Spleen (tissue), 11 donors: ENCODE results near the gene SLCO2A1. TPM values are rescaled to one million over a fixed set of nuclear protein-coding genes. Genes with fewer than 3 reads are reported as not detected.

Experiments used
- DNase-seq: peaks from one replicate; pipeline ENCODE4 v3.0.0-alpha.2; 2020
- H3K27ac ChIP-seq, 8 donors: fragments of 200-600 bp; sonication (generic) in 7 of 8; 1 replicate in 4 of 8; 2 replicates in 4 of 8; pipeline versions ENCODE4 v1.5.0 to v1.8.0; 2016 to 2021; ENCODE audit warnings: inconsistent platforms in 4 of 8, mild to moderate bottlenecking in 4 of 8, moderate library complexity in 1 of 8
- H3K27me3 ChIP-seq, 7 donors: fragments of 200-600 bp; sonication (generic) in 6 of 7; replicated peaks in 1 of 7; 1 replicate in 4 of 7; 2 replicates in 3 of 7; pipeline versions ENCODE4 v1.5.0 to v1.8.0; 2016 to 2021; ENCODE audit warnings: inconsistent platforms in 3 of 7, mild to moderate bottlenecking in 1 of 7
- H3K36me3 ChIP-seq, 6 donors: fragments of 200-600 bp; sonication (generic) in 5 of 6; 1 replicate in 4 of 6; 2 replicates in 2 of 6; pipeline versions ENCODE4 v1.5.0 to v1.8.0; 2016 to 2021; ENCODE audit warnings: inconsistent platforms in 2 of 6
- H3K4me1 ChIP-seq, 6 donors: fragments of 200-600 bp; sonication (generic) in 5 of 6; 1 replicate in 3 of 6; 2 replicates in 3 of 6; pipeline versions ENCODE4 v1.5.0 to v1.8.0; 2016 to 2021; ENCODE audit warnings: inconsistent platforms in 3 of 6
- H3K4me3 ChIP-seq, 8 donors: fragments of 200-600 bp; sonication (generic) in 7 of 8; 1 replicate in 4 of 8; 2 replicates in 4 of 8; pipeline versions ENCODE4 v1.5.0 to v1.8.0; 2016 to 2021; ENCODE audit warnings: inconsistent platforms in 4 of 8, mild to moderate bottlenecking in 4 of 8, moderate library complexity in 2 of 8
- H3K9me3 ChIP-seq, 8 donors: fragments of 200-600 bp; sonication (generic) in 7 of 8; 1 replicate in 4 of 8; 2 replicates in 4 of 8; pipeline versions ENCODE4 v1.5.0 to v1.8.0; 2016 to 2021; ENCODE audit warnings: inconsistent platforms in 4 of 8
- POLR2A ChIP-seq, 3 donors: fragments of 450-650 bp; IDR thresholded peaks; one replicate each; pipeline ENCODE4 v1.5.1; 2017; ENCODE audit warnings: antibody characterized with exemption in 3 of 3, mild to moderate bottlenecking in 1 of 3
- POLR2AphosphoS5 ChIP-seq, 3 donors: sonication (generic); formaldehyde crosslinking; IDR thresholded peaks; one replicate each; pipeline ENCODE4 v1.5.1; 2017; ENCODE audit warnings: antibody characterized with exemption in 3 of 3
- WGBS, 5 donors: extraction: QIAGEN DNeasy Blood & Tissue Kit in 3 of 5; methylation state at CpG; one replicate each; pipeline versions ENCODE4 v1.1.5 to v1.1.7; 2013 to 2018; 5-methylcytosine and 5-hydroxymethylcytosine counted together
- intact Hi-C: fragments of 100-400 bp; cut with DNase I; formaldehyde crosslinking; loops from one replicate; pipeline ENCODE4 v1.15.0; 2023; ENCODE audit warnings: low total_unique reads
- polyA plus RNA-seq, 3 donors: library from polyadenylated mRNA; stranded (reverse); fragments of 200-250 nt; gene quantifications; one replicate each; pipeline ENCODE4 v1.2.1, GENCODE V29; 2013
- total RNA-seq, 7 donors: library from RNA; depleted of rRNA in 3 of 7; stranded (reverse); fragments of >200 nt in 3 of 7; fragmentation: NEBNext Ultra II Directional in 4 of 7; extraction: Animal tissue kit (Norgen Biotek cat#: 25700) in 4 of 7; gene quantifications; one replicate each; pipeline versions ENCODE4 v1.1.0 to v1.2.1, GENCODE V29; 2016 to 2021
- TF ChIP-seq, protein P1 (sequence below), 11 experiments: fragments of 200-600 bp in 7 of 11; fragments of 450-650 bp in 4 of 11; sonication (generic) in 4 of 11; IDR thresholded peaks in 8 of 11; conservative IDR thresholded peaks in 3 of 11; 1 replicate in 7 of 11; 2 replicates in 4 of 11; pipeline versions ENCODE4 v1.4.0 to v1.8.0; 2016 to 2021; ENCODE audit warnings: antibody characterized with exemption in 11 of 11, inconsistent platforms in 4 of 11, mild to moderate bottlenecking in 1 of 11
- donor health status: healthy with polysubstance abuse.
- donor health status: DM: no; HTN: no; CAD: no; lungs with moderate emphysema.
- donor health status: DM: no; HTN: no; CAD: no.
- donor health status: Bipolar disorder and iron deficiency.
- donor health status: healthy.
- donor health status: DM: no; HTN: no; CAD: no.
- donor health status: DM: yes; HTN: yes; CAD: no.

Gene SLCO2A1
- total and polyA plus RNA-seq, 10 donors = 4.8 to 118 (median 29.8) TPM

DNA sequence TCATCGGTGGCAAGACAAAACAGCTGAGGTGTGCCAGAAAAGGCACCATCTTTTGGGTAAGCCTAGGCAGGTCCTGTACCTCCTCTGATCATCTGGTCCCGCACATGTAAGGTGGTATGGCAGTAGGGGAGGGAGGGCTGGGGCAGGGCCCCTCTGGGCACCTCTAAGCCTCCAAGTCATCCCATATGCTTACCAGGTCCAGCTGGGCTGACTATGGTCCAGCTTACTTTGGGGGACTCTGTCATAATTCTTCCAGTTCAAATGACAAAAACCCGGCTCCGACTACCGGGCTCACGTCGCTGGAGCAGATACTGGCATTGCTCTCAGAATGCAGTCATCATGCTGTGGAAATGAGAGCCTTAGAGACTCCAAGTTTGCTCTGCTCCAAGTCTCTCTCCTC, 132.2 kb downstream of the SLCO2A1 start:
- TF ChIP-seq POLR2AphosphoS5 (IDR thresholded peaks at IDR 0.05) = no peak
- no peak for TF ChIP-seq POLR2A (IDR thresholded peaks at IDR 0.05)
- TF ChIP-seq, protein P1, sequence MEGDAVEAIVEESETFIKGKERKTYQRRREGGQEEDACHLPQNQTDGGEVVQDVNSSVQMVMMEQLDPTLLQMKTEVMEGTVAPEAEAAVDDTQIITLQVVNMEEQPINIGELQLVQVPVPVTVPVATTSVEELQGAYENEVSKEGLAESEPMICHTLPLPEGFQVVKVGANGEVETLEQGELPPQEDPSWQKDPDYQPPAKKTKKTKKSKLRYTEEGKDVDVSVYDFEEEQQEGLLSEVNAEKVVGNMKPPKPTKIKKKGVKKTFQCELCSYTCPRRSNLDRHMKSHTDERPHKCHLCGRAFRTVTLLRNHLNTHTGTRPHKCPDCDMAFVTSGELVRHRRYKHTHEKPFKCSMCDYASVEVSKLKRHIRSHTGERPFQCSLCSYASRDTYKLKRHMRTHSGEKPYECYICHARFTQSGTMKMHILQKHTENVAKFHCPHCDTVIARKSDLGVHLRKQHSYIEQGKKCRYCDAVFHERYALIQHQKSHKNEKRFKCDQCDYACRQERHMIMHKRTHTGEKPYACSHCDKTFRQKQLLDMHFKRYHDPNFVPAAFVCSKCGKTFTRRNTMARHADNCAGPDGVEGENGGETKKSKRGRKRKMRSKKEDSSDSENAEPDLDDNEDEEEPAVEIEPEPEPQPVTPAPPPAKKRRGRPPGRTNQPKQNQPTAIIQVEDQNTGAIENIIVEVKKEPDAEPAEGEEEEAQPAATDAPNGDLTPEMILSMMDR (IDR thresholded peaks at IDR 0.05 in 8 of 11, conservative IDR thresholded peaks at IDR 0.05 in 3 of 11) = no peak
- H3K27ac ChIP-seq = no peak overlapping the region
- H3K27me3 ChIP-seq = peaks cover 0 to 50% (median 27%) of the 10 kb centered on the region in 7 donors
- H3K36me3 ChIP-seq = no peaks in the 10 kb centered on the region
- no peak overlapping the region for H3K4me3 ChIP-seq
- intact Hi-C loops = no loop called here
- 73 to 96% (median 80%) methylated on average over 7 of the region's 7 CpGs for WGBS, 5 donors
- DNase-seq = no peak
- peaks cover 0 to 40% (median 30%) of the 10 kb centered on the region in 6 donors for H3K4me1 ChIP-seq
- H3K9me3 ChIP-seq = no peaks in the 10 kb centered on the region

DNA sequence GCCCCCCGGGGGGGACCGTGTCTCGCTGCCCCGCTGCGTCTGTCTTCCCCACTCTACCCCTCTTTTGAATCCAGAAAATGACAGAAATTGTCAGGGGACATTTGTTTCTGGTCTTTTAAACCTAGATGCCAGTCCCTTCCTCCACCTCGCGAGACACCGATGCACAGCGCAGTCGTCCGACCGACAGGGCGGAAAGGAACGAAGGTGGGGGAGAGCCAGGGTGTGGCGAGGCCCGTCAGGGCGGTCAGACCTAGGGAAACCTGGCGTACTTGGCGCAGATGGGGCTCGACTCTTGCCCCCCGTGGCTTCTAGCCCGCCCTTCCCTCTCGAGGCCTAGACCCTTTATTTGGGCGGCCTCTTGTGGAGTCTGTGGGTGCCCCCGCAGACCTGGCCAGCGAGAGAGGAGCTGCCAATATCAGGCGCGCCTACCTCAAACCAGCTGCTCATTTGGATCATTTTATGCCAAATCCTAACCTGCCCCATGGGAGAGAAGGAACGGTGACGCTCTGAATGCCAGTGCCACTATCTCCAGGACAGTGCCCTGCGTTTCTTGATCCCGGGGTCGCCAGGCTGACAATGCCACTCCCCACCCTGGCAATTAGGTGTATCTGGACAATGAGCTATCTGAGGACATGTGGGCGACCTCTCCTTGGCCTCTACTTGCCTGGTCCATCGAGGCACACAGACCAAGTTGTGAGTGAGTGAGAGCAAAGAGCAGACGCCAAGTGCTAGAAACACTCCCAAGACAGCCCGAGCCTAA, 133.5 kb downstream of the SLCO2A1 start:
- WGBS, 5 donors = 18 to 23% (median 21%) methylated on average over 33 to 37 of the region's 37 CpGs
- peaks cover 0 to 43% (median 31%) of the 10 kb centered on the region in 6 donors for H3K4me1 ChIP-seq
- peak overlapping the region in 6 of 8 donors; percentile 29 to 61 (median 52) for H3K27ac ChIP-seq

DNA sequence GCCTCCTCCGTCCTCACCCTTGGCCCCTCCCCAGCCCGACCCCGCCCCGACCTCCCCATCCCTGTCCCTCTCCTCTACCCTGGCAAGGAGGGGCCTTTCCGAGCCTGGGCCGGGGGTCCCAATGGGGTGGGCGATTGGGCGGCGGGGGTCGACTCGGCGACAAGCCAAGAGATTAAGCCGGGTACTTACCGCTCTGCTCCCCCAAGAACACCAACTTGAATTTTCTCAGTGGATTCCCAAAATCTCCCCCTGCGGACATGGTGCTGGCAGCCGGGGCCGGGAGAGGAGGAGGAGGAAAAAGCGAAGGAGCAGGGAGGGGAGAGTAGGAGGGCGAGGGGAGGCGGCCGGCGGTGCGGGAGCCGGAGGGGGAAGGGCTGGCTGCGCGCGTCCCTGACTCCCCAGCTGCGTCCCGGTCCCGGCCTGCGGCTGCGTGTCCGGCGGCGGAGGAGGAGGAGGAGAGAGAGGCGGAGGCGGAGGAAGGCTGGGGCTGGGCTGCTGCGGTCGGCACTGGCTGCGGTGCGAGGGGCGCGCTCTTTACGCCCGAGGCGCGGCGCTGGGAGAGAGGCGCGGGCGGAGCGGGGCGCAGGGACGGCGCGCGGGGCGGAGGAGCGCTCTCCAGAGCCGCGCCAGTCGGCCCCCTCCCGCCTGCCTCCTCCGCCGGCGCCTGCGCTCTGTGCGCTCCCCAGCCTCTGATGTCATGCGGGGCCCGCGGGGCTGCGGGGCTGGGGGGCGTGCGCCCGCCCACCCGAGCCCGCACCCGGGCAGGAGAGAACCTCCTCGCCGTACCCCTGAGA, 134.3 kb downstream of the SLCO2A1 start, which contains the start of gene RAB6B:
Gene RAB6B (minus strand): TSS at position 675 of the 794 bp plus-strand sequence. CDS start 416 bp downstream, at position 259.
- intact Hi-C loops = no loop called here
- Histone ChIP-seq H3K36me3 (no peaks in the 10 kb centered on the region), H3K9me3 (no peaks in the 10 kb centered on the region), H3K27me3 (peaks cover 0 to 54% (median 27%) of the 10 kb centered on the region in 7 donors), H3K4me1 (peaks cover 0 to 43% (median 31%) of the 10 kb centered on the region in 6 donors), H3K4me3 (peak within 1 kb of the TSS; percentile 47 to 71 (median 49)), H3K27ac (peak within 1 kb of the TSS in 6 of 8 donors; percentile 29 to 61 (median 52))
- TF ChIP-seq, protein P1 (IDR thresholded peaks at IDR 0.05 in 8 of 11, conservative IDR thresholded peaks at IDR 0.05 in 3 of 11) = no peak
- peak in 2 of 3 donors; percentile 46 to 55 for TF ChIP-seq POLR2AphosphoS5 (IDR thresholded peaks at IDR 0.05)
- no peak for TF ChIP-seq POLR2A (IDR thresholded peaks at IDR 0.05)
- no peak for DNase-seq
- WGBS, 5 donors = 0 to 2% (median 1%) methylated on average over 52 to 80 of the region's 80 CpGs

More for the DNA sequence above, 133.5 kb downstream of the SLCO2A1 start:
- no peaks in the 10 kb centered on the region for H3K9me3 ChIP-seq
- no peak for DNase-seq
- intact Hi-C loops = no loop called here
- TF ChIP-seq, protein P1 (IDR thresholded peaks at IDR 0.05 in 8 of 11, conservative IDR thresholded peaks at IDR 0.05 in 3 of 11) = no peak
- no peak for TF ChIP-seq POLR2A (IDR thresholded peaks at IDR 0.05)
- TF ChIP-seq POLR2AphosphoS5 (IDR thresholded peaks at IDR 0.05) = no peak
- no peaks in the 10 kb centered on the region for H3K36me3 ChIP-seq
- H3K4me3 ChIP-seq = peak overlapping the region; percentile 47 to 71 (median 49)
- H3K27me3 ChIP-seq = peaks cover 0 to 54% (median 27%) of the 10 kb centered on the region in 7 donors
